ENCODE measurements around the gene CNTN4.

- TF ChIP-seq CTCF (IDR thresholded peaks at IDR 0.05) (no peak), FOXJ3 (CRISPR knock-in tag; IDR thresholded peaks at IDR 0.05; ENCODE audit: borderline replicate concordance) (no peak), IRF1 (CRISPR knock-in tag; IDR thresholded peaks at IDR 0.05) (no peak), HMGXB4 (CRISPR knock-in tag; IDR thresholded peaks at IDR 0.05) (no peak), ZNF138 (CRISPR knock-in tag; conservative IDR thresholded peaks at IDR 0.05) (no peak), FOXK1 (CRISPR knock-in tag; IDR thresholded peaks at IDR 0.05) (no peak), ZNF317 (CRISPR knock-in tag; IDR thresholded peaks at IDR 0.05; ENCODE audit: borderline replicate concordance, low read depth) (no peak), USF2 (CRISPR knock-in tag; IDR thresholded peaks at IDR 0.05) (no peak), ATF1 (CRISPR knock-in tag; IDR thresholded peaks at IDR 0.05) (no peak)
Measured at GRCh38 chr3:2205692-2206091, 107.0 kb downstream of the CNTN4 start.
